Psoas muscle (tissue), 8 donors: ENCODE measurements around the gene TNNI3. TPM values are rescaled to one million over a fixed set of nuclear protein-coding genes. Genes with fewer than 3 reads are reported as not detected.

ENCODE experiments used
- ATAC-seq, 4 donors: fragments of 200-7000 bp; cut with Tn5 transposase; one replicate each; pipeline ENCODE4 v1.9.1; 2020; ENCODE audit warnings: moderate library complexity in 3 of 4, mild to moderate bottlenecking in 2 of 4
- DNase-seq, 2 donors: peaks; one replicate each; pipeline ENCODE4 v3.0.0-alpha.2; 2020
- H3K27ac ChIP-seq: fragments of 200-600 bp; one replicate; pipeline ENCODE4 v1.8.0; 2022
- H3K27me3 ChIP-seq, 3 donors: fragments of 200-600 bp in 1 of 3; one replicate each; pipeline versions ENCODE4 v1.6.1 to v1.8.0; 2013 to 2022; ENCODE audit warnings: low read length in 2 of 3, mild to moderate bottlenecking in 2 of 3, moderate library complexity in 1 of 3; ENCODE audit not compliant: insufficient read depth in 3 of 3
- H3K36me3 ChIP-seq, 2 donors: fragments of 200-600 bp in 1 of 2; one replicate each; pipeline versions ENCODE4 v1.6.1 to v1.8.0; 2013 to 2022; ENCODE audit warnings: low read depth in 1 of 2, mild to moderate bottlenecking in 1 of 2, moderate library complexity in 1 of 2; ENCODE audit not compliant: insufficient read depth in 1 of 2
- H3K4me1 ChIP-seq: fragments of 200-600 bp; one replicate; pipeline ENCODE4 v1.8.0; 2022
- H3K4me3 ChIP-seq: fragments of 200-600 bp; one replicate; pipeline ENCODE4 v1.8.0; 2022; ENCODE audit warnings: mild to moderate bottlenecking
- H3K9me3 ChIP-seq: fragments of 200-600 bp; one replicate; pipeline ENCODE4 v1.8.0; 2022
- WGBS, 3 donors: extraction: QIAGEN DNeasy Blood & Tissue Kit; methylation state at CpG; one replicate each; pipeline versions ENCODE4 v1.1.6 to v1.1.7; 2013; 5-methylcytosine and 5-hydroxymethylcytosine counted together
- intact Hi-C, 2 donors: fragments of 100-400 bp; cut with DNase I; formaldehyde crosslinking; loops; one replicate each; pipeline versions ENCODE4 v1.11.0 to v1.14.2; 2022
- polyA plus RNA-seq, 3 donors: library from polyadenylated mRNA; stranded (reverse); fragments of 200-250 nt; gene quantifications; one replicate each; pipeline ENCODE4 v1.2.3, GENCODE V29; 2013
- total RNA-seq, 4 donors: library from RNA; stranded (reverse); fragmentation: NEBNext Ultra II Directional in 2 of 4; extraction: Animal tissue kit (Norgen Biotek cat#: 25700) in 2 of 4; gene quantifications; one replicate each; pipeline versions ENCODE4 v1.2.1 to v1.2.4, GENCODE V29; 2021 to 2023
- TF ChIP-seq, protein P1 (sequence below): fragments of 200-600 bp; IDR thresholded peaks from one replicate; pipeline ENCODE4 v1.8.0; 2022; ENCODE audit warnings: antibody characterized with exemption
- donor health status: healthy with polysubstance abuse.
- donor health status: DM: no; HTN: no; CAD: no; lungs with moderate emphysema.
- donor health status: Bipolar disorder and iron deficiency.
- donor health status: healthy.
- donor health status: DM: yes; HTN: yes; CAD: no.
- donor health status: DM: no; HTN: no; CAD: no.
- donor health status: DM: no; HTN: no; CAD: no.
- donor health status: DM: yes; HTN: yes; CAD: no.

TNNI3 gene
- total and polyA plus RNA-seq, 7 donors: 5.0 to 17.4 (median 13.4) TPM

DNA sequence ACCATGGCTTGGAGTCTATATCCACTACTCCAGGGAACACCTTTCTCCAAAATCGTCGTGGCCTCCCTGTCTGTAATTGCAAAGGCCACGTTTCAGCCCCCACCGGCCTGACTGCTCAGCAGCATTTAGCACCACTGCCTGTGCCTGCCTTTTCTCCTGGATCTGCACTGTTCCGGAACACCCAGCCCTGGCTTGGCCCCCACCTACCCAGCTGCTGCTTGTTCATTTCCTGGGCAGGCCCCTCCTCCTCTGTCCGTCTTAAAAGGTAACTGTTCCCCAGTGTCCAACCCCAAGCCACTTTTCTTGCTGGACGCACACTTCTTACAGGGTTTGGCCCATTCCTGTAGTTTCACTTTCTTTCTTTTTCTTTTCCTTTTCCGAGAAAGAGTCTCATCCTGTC is 31.1 kb upstream of the TNNI3 start:
- intact Hi-C loops: no loop called here
- Histone ChIP-seq H3K9me3 (no peaks in the 10 kb centered on the region), H3K4me1 (no peaks in the 10 kb centered on the region), H3K27ac (no peak overlapping the region), H3K27me3 (peaks cover 0 to 28% (median 5%) of the 10 kb centered on the region in 3 donors), H3K4me3 (no peak overlapping the region), H3K36me3 (no peaks in the 10 kb centered on the region)
- DNase-seq (no peak), ATAC-seq (no peak)
- TF ChIP-seq, protein P1, sequence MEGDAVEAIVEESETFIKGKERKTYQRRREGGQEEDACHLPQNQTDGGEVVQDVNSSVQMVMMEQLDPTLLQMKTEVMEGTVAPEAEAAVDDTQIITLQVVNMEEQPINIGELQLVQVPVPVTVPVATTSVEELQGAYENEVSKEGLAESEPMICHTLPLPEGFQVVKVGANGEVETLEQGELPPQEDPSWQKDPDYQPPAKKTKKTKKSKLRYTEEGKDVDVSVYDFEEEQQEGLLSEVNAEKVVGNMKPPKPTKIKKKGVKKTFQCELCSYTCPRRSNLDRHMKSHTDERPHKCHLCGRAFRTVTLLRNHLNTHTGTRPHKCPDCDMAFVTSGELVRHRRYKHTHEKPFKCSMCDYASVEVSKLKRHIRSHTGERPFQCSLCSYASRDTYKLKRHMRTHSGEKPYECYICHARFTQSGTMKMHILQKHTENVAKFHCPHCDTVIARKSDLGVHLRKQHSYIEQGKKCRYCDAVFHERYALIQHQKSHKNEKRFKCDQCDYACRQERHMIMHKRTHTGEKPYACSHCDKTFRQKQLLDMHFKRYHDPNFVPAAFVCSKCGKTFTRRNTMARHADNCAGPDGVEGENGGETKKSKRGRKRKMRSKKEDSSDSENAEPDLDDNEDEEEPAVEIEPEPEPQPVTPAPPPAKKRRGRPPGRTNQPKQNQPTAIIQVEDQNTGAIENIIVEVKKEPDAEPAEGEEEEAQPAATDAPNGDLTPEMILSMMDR: no peak
- 57 to 65% (median 59%) methylated on average over 8 of the region's 8 CpGs for WGBS, 3 donors

DNA sequence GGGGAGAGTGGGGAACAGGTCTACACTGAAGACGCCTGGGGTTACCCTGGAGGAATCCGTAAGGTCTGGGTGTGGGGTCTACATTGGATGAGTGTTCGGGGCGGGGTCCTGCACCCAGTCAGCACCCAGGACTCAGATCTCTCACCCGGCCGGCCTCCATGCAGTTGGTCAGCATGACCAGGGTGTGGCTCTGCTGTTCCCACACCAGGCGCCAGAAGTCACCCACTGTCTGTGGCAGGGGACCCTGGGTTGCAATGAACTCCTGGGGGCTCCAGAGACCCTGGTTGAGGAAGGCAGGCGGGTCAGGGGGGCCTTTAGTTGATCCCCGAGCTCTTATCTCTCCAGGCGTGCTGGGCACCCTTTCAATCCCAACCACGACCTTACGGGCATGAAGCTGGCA is 28.5 kb upstream of the TNNI3 start:
- intact Hi-C loops: no loop called here
- WGBS, 3 donors: 71 to 75% (median 72%) methylated on average over 11 to 12 of the region's 12 CpGs
- DNase-seq (no peak), ATAC-seq (no peak)
- Histone ChIP-seq H3K9me3 (no peaks in the 10 kb centered on the region), H3K27ac (no peak overlapping the region), H3K36me3 (no peaks in the 10 kb centered on the region), H3K27me3 (peaks cover 0 to 37% (median 2%) of the 10 kb centered on the region in 3 donors), H3K4me3 (no peak overlapping the region), H3K4me1 (no peaks in the 10 kb centered on the region)
- TF ChIP-seq, protein P1: no peak

- WGBS, 3 donors: 68 to 70% (median 69%) methylated on average over 20 of the region's 20 CpGs
- intact Hi-C loops: no loop called here
- Histone ChIP-seq H3K36me3 (no peaks in the 10 kb centered on the region), H3K4me3 (no peak overlapping the region), H3K4me1 (peaks cover 7% of the 10 kb centered on the region), H3K27ac (no peak overlapping the region), H3K9me3 (no peaks in the 10 kb centered on the region), H3K27me3 (peaks cover 0 to 81% (median 21%) of the 10 kb centered on the region in 3 donors)
- no peak for DNase-seq
- ATAC-seq: no peak
- TF ChIP-seq, protein P1: no peak
These were observed 24.2 kb upstream of the TNNI3 start for GRCh38 chr19:55181740-55182139.

DNA sequence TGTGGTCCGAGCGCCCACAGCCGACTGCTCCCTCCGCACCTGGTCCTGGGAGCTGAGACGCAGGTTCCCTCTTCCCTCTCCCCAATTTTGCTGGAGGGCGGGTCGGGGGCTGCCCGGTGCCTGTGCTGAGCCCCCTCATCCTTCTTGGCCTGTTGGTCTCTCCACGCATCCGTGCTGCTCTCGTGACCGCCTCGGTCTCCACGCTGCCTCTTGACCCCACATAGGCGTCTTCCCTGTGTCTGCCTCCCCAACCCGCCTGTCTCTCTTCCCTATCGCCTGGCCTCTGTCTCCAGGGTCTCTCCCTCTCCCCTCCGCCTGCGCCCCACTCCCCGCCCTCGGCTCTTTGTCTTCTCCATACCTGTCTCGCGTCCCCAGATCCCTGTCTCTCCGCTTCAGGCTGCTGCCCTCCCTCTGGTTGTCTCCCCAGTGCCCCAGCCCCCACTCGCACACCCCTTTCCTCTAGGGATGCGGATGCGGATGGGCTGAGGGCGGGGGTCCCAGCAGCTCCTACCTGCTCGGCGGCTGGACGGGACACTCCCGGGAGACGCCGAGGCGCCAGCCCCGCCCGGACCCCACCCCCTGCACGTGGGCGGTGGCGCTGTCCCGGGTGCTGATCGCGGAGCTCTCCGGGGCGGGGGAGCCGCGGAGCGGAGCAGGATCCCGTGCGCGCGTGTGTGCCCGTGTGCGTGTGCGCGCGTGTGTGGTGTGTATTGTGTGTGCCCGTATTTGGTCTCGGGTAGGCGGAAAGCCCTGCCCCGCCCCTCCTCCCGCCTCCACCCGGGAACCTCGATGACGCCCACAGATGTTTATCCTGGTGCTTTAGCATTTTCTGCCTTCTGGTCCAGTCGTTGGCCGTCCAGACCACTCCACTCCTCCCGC is 22.3 kb upstream of the TNNI3 start, which contains the start of gene SYT5:
Gene SYT5, minus strand, starts transcription at position 684 of the 879 bp plus-strand sequence. CDS start 1,248 bp downstream, outside the sequence.
- DNase-seq (no peak), ATAC-seq (peak; percentile 63 to 73 (median 70))
- Histone ChIP-seq H3K36me3 (no peaks in the 10 kb centered on the region), H3K4me1 (peaks cover 7% of the 10 kb centered on the region), H3K27me3 (peaks cover 0 to 89% (median 30%) of the 10 kb centered on the region in 3 donors), H3K4me3 (peak within 1 kb of the TSS; percentile 56), H3K9me3 (no peaks in the 10 kb centered on the region), H3K27ac (no peak within 1 kb of the TSS)
- intact Hi-C loops: no loop called here
- TF ChIP-seq, protein P1: no peak
- 1 to 2% (median 2%) methylated on average over 45 to 68 of the region's 68 CpGs for WGBS, 3 donors
